T-helper 1 cell (primary cell): ENCODE measurements around the gene SMARCA2.

Experiments
- DNase-seq, 5 donors: peaks; one replicate each; pipeline ENCODE4 v3.0.0-alpha.2; 2012 to 2020
- total RNA-seq, 4 donors: gene quantifications; one replicate each; lab custom pipeline; 2026; lab: John Stamatoyannopoulos, UW

SMARCA2 gene
- total RNA-seq: 452 to 581 (median 509) reads per million in 4 donors

DNA sequence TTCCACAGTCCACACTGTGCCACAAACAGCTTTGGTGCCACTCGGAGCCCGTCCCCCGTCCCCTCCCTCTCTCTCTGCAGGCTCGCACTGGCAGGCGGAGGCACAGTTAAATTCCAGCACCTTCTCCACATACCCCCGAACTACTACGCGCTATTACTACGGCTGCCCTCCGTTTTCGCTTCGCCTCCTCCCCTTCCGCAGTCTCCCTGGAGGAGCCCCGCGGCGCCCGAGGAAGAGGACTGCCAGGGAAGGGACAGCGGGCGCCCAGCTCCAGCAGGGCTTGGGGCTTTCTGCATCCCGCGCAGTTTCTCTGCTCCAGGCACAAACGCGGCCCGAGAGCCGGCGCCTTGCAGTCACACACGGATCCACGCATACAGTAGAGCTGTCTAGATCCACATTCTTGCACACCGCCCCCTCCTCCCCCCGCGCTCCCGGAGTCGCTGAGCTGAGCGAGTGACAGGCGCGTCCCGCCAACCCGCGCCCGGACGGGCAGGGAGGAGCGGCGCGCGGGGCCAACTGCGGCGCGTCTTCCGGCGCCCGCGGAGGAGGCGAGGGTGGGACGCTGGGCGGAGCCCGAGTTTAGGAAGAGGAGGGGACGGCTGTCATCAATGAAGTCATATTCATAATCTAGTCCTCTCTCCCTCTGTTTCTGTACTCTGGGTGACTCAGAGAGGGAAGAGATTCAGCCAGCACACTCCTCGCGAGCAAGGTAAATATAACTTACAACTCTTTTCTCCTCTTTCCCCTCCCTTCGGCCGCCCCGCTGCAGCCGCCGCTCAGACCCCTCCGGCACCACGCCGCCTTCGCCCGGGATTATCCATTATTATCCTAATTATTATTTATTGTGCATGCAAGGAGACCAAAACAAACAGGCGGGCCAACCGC is at the start of gene SMARCA2:
TSS of gene SMARCA2 (plus strand) at position 652 of the 885 bp plus-strand sequence. CDS start 13,676 bp downstream, outside the sequence.
- DNase-seq: peak; percentile 94 to 98 (median 95)

DNA sequence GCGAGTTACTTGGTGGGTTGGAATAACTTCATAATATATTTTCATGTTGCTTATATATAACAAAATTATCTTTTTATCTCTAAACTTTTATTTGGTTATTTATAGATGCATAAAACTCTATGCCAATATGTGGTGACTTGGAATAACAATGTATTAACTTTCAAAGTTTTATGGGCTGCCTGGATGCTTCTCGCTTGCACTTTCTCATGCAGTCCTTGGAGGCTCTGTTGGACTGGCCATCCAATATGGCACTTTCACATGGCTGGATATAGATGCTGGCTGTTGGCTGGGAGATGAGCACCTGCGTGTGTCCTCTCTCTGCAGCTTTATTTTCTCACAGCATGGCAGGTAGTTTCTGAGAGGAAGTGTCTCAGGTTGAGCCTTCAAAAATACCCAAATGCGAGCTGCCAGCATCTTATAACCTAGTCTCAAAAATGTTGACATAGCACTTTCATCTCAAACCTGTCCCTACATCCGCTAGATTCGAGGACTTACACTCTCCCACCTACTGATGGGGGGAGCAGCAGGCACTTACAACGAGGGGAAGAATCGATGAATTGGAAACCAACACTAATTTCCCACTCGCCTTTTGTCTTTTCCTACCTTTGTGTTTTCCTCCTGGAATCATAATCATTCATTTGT is 48.3 kb upstream of the SMARCA2 start:
- no peak for DNase-seq

DNA sequence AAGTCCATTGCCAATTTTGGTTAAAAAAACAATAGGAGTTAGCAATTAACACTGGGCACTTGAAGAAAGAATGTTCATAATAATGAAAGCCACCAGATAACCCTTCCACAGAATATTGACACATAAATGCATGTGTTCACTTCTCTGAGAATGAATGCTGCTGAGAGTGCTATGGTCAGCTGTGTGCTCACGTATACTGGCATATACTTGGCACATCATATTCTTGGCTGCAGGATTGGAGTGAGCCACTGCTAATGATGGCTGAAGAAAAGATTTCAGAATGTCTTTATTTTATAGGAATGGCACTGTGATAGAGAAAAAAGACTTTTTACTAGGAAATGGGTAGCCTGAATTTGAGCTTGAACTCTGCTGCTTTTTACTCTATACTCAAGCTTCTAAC is 46.0 kb upstream of the SMARCA2 start:
- no peak for DNase-seq

GRCh38 chr9:1969898-1970297 is 45.2 kb upstream of the SMARCA2 start:
- DNase-seq: no peak

- no peak for DNase-seq
These were observed 42.5 kb upstream of the SMARCA2 start for GRCh38 chr9:1972672-1973071.

DNA sequence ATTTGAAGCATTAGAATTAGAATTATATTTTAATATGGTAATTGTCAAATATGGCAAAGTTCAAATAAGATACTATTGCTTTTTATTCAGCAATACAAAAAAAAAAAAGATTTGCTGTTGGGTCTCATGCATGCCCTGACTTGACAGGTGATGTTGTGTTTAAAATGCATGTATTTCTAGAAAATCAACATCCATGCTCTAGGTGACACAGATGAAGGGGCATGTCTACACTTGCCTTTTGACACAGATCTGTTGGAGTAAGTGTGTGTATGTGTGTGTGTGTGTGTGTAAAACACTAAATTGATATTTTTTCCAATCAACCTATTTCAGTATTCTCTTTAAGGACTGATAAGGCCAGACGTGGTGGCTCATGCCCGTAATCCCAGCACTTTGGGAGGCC is 38.1 kb upstream of the SMARCA2 start:
- DNase-seq: no peak

GRCh38 chr9:1978941-1979340 is 36.2 kb upstream of the SMARCA2 start:
- DNase-seq: no peak

- DNase-seq: no peak
These were observed 35.3 kb upstream of the SMARCA2 start for GRCh38 chr9:1979741-1980367.

DNA sequence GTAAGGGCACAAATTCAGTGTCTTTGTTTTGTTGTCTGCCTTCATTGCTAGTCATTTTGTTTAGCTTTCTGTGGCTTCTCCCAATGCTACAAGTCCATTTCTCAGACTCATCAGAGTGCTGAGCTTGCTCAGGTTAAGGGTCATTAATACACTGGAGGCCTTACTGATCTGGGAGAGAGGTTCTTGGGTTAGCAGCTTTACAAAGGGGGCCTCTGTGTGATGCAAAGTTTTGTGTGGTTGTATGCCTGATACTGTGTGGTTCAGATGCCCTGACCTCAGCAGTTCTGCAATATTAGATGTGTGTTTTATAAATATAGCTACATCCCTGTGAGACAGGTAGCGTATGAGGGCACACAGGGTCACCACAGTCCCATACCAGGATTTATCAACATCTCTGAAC is 34.8 kb upstream of the SMARCA2 start:
- DNase-seq: no peak

GRCh38 chr9:1982074-1982473 is 33.1 kb upstream of the SMARCA2 start:
- DNase-seq: peak in 1 of 5 donors; percentile 2

- no peak for DNase-seq
These were observed 28.8 kb upstream of the SMARCA2 start for GRCh38 chr9:1986341-1986740.

- no peak for DNase-seq
These were observed 25.6 kb upstream of the SMARCA2 start for GRCh38 chr9:1989500-1989899.

DNA sequence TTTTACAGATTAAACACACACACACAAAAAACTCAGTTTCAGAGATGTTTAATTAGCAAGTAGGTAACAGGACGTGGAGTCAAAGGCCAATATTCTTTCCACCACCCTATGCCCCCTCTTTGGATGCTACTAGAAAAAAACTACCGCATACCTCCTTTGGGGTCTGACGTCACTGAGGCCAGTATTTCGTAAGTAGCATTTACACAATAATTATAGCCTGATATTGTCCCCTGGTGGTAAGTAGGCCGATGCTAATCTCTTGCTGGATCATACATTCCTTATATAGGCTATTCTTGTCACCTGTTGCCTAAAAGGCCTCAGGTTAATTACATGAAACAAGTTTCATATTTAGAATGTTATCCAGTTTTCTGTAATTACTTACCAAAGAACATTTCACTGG is 21.0 kb upstream of the SMARCA2 start:
- DNase-seq: no peak

DNA sequence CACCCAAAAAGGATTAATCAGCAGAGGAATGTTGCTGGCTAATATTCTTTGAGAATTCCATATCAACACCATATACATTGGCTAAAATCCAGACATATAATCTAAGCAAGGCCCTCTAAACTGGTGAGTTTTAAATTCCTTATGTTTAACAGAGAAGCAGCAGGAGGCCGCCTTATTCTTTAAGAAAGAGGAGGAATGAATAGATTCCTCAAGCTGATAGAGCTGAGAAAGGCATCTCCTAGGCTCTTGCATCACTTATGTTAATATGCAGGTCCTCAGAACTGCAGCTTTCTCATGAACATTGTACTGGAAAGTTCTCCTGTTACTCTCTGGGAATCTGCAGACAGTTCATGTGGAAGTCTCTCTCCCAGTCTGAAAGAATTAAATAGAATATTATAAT is 20.1 kb upstream of the SMARCA2 start:
- no peak for DNase-seq

GRCh38 chr9:1996156-1996555 is 19.0 kb upstream of the SMARCA2 start:
- DNase-seq: no peak

- no peak for DNase-seq
These were observed 17.5 kb upstream of the SMARCA2 start for GRCh38 chr9:1997646-1998045.

- no peak for DNase-seq
These were observed 17.0 kb upstream of the SMARCA2 start for GRCh38 chr9:1998111-1998510.

DNA sequence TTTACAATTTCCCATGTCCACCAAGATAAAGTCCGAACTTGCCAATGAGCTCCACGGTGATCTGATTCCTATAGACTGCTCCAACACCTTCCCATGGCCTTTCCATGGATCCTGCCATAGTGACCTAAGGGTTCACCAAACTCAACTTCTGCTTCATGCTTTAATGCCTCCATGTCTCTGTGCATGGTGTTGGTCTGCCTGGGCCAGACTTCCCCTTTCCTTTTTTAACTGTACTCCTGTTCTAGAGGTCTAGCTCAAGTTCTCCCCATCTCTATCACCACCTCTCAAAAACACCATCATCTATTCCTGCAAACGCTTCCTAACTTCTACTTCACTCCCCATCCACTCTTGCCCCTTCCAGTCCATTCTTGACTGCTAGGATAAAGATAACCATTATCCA is 14.8 kb upstream of the SMARCA2 start:
- DNase-seq: no peak

GRCh38 chr9:2008372-2008771 is 6.8 kb upstream of the SMARCA2 start:
- no peak for DNase-seq

- DNase-seq: peak in 1 of 5 donors; percentile 69
These were observed 2.8 kb upstream of the SMARCA2 start for GRCh38 chr9:2012347-2012746.

DNA sequence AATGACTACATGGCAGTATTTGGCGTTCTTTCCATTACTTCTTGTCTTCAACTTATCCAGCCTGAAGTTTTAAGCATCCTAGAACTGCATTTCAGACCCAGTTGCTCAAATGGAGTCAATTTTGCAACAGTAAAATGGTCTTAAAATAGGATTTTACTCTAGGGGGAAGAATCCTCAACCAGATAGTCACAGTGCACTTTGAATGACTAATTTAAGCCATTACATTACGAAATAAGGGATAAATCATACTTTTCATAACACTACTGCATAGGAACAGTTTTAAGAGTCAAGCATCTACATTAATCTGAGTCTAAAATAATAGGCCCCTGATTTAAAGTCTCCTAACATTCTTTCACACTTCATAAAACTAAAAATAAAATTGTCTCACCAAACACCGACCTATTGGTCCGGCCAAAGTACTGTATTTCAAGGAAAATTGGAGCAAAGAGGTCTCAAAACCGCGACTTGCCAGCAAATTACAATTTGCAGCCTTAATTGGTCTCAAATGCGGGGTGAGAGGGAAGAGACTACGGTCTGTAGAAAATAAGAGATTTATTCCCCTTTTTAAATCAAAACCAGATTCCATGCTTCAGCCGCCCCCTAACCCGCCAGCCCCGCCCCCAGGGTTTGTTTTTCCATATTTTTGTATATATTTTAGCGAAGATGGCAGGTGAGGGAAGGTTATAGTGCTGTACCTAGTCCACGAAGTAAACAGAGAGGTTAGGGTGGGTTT is 1.2 kb upstream of the SMARCA2 start:
- no peak for DNase-seq

- DNase-seq: peak; percentile 31 to 51 (median 43)
These were observed 647 bp downstream of the SMARCA2 start for GRCh38 chr9:2015581-2016407.
